ENCODE data around the gene LRRC3. TPM values are rescaled to one million over a fixed set of nuclear protein-coding genes. Genes with fewer than 3 reads are reported as not detected.

The LRRC3 gene
- total and polyA plus RNA-seq, 2 of the 4 experiments (the other 2 are of a cell fraction), result under 0.01 to 0.38 TPM

DNA sequence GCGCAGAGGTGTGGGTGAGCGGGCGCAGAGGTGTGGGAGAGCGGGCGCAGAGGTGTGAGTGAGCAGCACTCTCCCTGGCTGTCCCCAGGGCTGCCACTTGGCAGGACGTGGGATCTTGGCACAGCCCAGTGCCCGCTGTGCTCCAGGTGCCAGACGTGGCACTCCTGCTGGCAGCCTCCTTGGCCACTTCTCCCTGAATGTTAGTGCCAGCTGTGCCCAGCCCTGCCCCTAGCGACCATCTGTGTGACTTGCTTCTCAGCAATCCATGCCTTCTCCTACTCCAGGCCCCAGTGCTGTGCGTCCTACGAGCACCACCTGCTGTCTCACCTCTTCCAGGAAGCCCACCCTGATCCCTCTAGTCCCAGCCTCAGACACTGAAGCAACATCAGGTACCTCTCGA is 54.2 kb downstream of the LRRC3 start:
- Histone ChIP-seq H2BK20ac (ENCODE audit: low read depth, low read length) (no peak overlapping the region), H3K79me1 (ENCODE audit: low read depth in 1 of 2, low read length in 2 of 2) (no peaks in the 10 kb centered on the region), H3K4me2 (ENCODE audit: low read depth, low read length) (no peak overlapping the region), H4K5ac (ENCODE audit: low read depth, low read length) (no peak overlapping the region), H3K9ac (ENCODE audit: low read depth, low read length) (no peak overlapping the region), H3K18ac (ENCODE audit: low read depth, low read length) (no peak overlapping the region), H3K27me3 (ENCODE audit: control insufficient read depth, insufficient read depth, low read length) (peaks cover 23% of the 10 kb centered on the region), H3K23ac (ENCODE audit: low read depth, low read length) (no peak overlapping the region), H2AK9ac (replicated peaks; ENCODE audit: low read depth, low read length, poor library complexity) (no peak overlapping the region), H2BK5ac (ENCODE audit: low read depth, low read length, poor library complexity, severe bottlenecking) (no peak overlapping the region), H3K9me3 (ENCODE audit: control insufficient read depth, insufficient read depth, low read length) (no peaks in the 10 kb centered on the region), H2AFZ (replicated peaks; ENCODE audit: low read length, poor library complexity) (no peak overlapping the region), H2AK5ac (ENCODE audit: low read depth, low read length) (no peak overlapping the region), H3K4me1 (ENCODE audit: control insufficient read depth, insufficient read depth, low read length) (no peaks in the 10 kb centered on the region), H3K4me3 (ENCODE audit: insufficient read depth, low read depth, low read length) (no peak overlapping the region), H3K27ac (ENCODE audit: insufficient read depth, low read length) (no peak overlapping the region), H4K8ac (ENCODE audit: low read depth in 2 of 2, low read length in 2 of 2) (no peak overlapping the region), H2BK120ac (ENCODE audit: low read depth, low read length) (no peak overlapping the region), H3K36me3 (ENCODE audit: control insufficient read depth, insufficient read depth, low read length) (no peaks in the 10 kb centered on the region), H2BK15ac (ENCODE audit: low read depth, low read length) (no peak overlapping the region), H3K56ac (ENCODE audit: extremely low read depth, insufficient read depth, low read length) (no peak overlapping the region), H3K4ac (ENCODE audit: low read depth, low read length) (no peak overlapping the region), H3K14ac (replicated peaks; ENCODE audit: low read depth, low read length) (no peak overlapping the region), H3K9me1 (ENCODE audit: insufficient read depth, low read length) (no peaks in the 10 kb centered on the region), H4K91ac (ENCODE audit: insufficient read depth, low read depth, low read length) (no peak overlapping the region), H4K20me1 (ENCODE audit: insufficient read depth, low read length) (no peaks in the 10 kb centered on the region)
- no peak for DNase-seq
- 68% methylated on average over 7 of the region's 12 CpGs; no CpG with 5 or more reads in 1 of the 2 experiments for WGBS, 2 experiments (ENCODE audit: extremely low coverage in 2 of 2, insufficient read length in 1 of 2)
- in situ Hi-C loops (cut with MboI; ENCODE audit: low sequenced_read_pairs), result loop anchor here (25.0 kb wide), 1 partner anchor 428 kb away; the partner anchor contains the start of gene SLX9
- CTCF ChIA-PET, result interaction anchor here (0.6 kb wide), 1 partner anchor 331 kb away, joined by 8 read pairs; no protein-coding TSS in a partner anchor
- ATAC-seq (ENCODE audit: low read depth), result no peak
- intact Hi-C loops (cut with micrococcal nuclease), result no loop called here
- POLR2A ChIA-PET (ENCODE audit: unreplicated experiment), result no interaction called here
- TF ChIP-seq MXI1 (IDR thresholded peaks at IDR 0.05; ENCODE audit: borderline replicate concordance, low read depth, low read length) (no peak), SMC3 (IDR thresholded peaks at IDR 0.05; ENCODE audit: low read depth, low read length) (no peak), CEBPB (IDR thresholded peaks at IDR 0.05; ENCODE audit: low read depth, low read length) (no peak), CHD1 (IDR thresholded peaks at IDR 0.05; ENCODE audit: low read depth, low read length) (no peak), RFX5 (IDR thresholded peaks at IDR 0.05; ENCODE audit: low read depth, low read length) (no peak), RCOR1 (IDR thresholded peaks at IDR 0.05; ENCODE audit: insufficient replicate concordance, low read length) (no peak), FOS (IDR thresholded peaks at IDR 0.05; ENCODE audit: low read depth, low read length) (no peak), MAFK (IDR thresholded peaks at IDR 0.05; ENCODE audit: low read depth, low read length) (no peak), MAZ (IDR thresholded peaks at IDR 0.05; ENCODE audit: borderline replicate concordance, low read depth, low read length) (no peak), POLR2A (IDR thresholded peaks at IDR 0.05; ENCODE audit: low read depth, low read length) (no peak), RAD21 (IDR thresholded peaks at IDR 0.05; ENCODE audit: low read length) (no peak)
- TF ChIP-seq, protein P1, sequence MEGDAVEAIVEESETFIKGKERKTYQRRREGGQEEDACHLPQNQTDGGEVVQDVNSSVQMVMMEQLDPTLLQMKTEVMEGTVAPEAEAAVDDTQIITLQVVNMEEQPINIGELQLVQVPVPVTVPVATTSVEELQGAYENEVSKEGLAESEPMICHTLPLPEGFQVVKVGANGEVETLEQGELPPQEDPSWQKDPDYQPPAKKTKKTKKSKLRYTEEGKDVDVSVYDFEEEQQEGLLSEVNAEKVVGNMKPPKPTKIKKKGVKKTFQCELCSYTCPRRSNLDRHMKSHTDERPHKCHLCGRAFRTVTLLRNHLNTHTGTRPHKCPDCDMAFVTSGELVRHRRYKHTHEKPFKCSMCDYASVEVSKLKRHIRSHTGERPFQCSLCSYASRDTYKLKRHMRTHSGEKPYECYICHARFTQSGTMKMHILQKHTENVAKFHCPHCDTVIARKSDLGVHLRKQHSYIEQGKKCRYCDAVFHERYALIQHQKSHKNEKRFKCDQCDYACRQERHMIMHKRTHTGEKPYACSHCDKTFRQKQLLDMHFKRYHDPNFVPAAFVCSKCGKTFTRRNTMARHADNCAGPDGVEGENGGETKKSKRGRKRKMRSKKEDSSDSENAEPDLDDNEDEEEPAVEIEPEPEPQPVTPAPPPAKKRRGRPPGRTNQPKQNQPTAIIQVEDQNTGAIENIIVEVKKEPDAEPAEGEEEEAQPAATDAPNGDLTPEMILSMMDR (conservative IDR thresholded peaks at IDR 0.05; ENCODE audit: low read depth, low read length), result no peak
- TF ChIP-seq, protein P2, sequence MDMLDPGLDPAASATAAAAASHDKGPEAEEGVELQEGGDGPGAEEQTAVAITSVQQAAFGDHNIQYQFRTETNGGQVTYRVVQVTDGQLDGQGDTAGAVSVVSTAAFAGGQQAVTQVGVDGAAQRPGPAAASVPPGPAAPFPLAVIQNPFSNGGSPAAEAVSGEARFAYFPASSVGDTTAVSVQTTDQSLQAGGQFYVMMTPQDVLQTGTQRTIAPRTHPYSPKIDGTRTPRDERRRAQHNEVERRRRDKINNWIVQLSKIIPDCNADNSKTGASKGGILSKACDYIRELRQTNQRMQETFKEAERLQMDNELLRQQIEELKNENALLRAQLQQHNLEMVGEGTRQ (IDR thresholded peaks at IDR 0.05; ENCODE audit: low read depth, low read length), result no peak
- TF ChIP-seq, protein P3, sequence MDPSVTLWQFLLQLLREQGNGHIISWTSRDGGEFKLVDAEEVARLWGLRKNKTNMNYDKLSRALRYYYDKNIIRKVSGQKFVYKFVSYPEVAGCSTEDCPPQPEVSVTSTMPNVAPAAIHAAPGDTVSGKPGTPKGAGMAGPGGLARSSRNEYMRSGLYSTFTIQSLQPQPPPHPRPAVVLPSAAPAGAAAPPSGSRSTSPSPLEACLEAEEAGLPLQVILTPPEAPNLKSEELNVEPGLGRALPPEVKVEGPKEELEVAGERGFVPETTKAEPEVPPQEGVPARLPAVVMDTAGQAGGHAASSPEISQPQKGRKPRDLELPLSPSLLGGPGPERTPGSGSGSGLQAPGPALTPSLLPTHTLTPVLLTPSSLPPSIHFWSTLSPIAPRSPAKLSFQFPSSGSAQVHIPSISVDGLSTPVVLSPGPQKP (IDR thresholded peaks at IDR 0.05; ENCODE audit: borderline replicate concordance, low read depth, low read length), result no peak
- dilution Hi-C loops (cut with HindIII; ENCODE audit: low sequenced_read_pairs, unreplicated experiment), result no loop called here
- BruUV-seq (replicated peaks), result no TSS peak

Measured in IMR-90 (cell line).